ENCODE data around the gene FAF1.

Gene FAF1

DNA sequence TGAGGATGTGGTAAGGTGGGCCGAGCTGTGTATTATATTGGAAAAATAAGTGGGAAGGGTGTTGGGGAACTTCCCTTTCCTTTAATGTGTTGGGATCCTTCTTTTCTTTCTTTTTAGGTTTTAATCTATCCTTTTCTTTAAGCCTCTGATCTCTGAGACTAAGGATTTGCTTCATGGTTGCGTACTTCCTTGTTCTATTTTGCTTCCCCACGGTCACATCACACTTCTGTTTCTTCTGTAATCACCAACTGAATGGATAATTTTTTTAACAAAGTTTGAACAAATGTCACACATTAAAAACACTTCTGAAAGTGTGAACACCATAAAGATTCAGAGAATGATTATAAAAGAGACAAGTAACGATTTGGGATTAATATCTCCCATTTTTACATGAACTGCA lies 554.3 kb downstream of the FAF1 start:
- TF ChIP-seq, protein P1, sequence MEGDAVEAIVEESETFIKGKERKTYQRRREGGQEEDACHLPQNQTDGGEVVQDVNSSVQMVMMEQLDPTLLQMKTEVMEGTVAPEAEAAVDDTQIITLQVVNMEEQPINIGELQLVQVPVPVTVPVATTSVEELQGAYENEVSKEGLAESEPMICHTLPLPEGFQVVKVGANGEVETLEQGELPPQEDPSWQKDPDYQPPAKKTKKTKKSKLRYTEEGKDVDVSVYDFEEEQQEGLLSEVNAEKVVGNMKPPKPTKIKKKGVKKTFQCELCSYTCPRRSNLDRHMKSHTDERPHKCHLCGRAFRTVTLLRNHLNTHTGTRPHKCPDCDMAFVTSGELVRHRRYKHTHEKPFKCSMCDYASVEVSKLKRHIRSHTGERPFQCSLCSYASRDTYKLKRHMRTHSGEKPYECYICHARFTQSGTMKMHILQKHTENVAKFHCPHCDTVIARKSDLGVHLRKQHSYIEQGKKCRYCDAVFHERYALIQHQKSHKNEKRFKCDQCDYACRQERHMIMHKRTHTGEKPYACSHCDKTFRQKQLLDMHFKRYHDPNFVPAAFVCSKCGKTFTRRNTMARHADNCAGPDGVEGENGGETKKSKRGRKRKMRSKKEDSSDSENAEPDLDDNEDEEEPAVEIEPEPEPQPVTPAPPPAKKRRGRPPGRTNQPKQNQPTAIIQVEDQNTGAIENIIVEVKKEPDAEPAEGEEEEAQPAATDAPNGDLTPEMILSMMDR (IDR thresholded peaks at IDR 0.05; ENCODE audit: low read depth, low read length), result no peak
- TF ChIP-seq EZH2phosphoT487 (IDR thresholded peaks at IDR 0.05; ENCODE audit: low read depth), result no peak
- H3K9me3 ChIP-seq (ENCODE audit: insufficient read depth, low read length), result no peaks in the 10 kb centered on the region

DNA sequence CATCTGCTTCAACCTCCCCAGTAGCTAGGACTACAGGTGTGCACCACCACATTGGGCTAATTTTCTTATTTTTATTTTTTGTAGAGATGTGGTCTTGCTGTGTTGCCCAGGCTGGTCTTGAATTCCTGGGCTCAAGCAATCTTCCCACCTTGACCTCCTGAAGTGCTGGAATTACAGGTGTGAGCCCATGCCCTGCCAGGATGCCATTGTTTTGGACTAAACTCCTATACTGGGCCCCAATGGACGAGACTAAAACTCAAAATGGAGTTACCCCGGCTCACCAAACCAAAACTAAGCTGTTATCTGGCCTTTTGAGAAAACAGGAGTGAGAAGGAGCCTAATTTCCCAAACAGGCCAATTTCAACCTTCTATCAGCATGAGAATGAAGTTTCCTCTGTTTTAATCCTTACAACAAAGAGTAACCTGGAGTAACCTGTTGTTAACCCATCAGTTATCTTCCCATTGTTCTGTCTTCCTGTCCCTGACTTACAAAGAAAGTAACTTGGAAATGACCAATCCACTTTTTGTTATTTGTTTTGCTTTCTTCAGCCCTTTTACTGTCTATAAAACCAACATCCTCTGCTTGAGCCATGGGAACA lies 566.4 kb downstream of the FAF1 start:
- Histone ChIP-seq H2AFZ (ENCODE audit: low read depth, low read length) (no peak overlapping the region), H3K9ac (ENCODE audit: low read length) (no peak overlapping the region), H4K20me1 (ENCODE audit: insufficient read depth, low read length) (no peaks in the 10 kb centered on the region), H3K79me2 (ENCODE audit: low read length) (no peaks in the 10 kb centered on the region), H3K4me1 (ENCODE audit: low read length) (no peaks in the 10 kb centered on the region), H3K27me3 (ENCODE audit: low read depth, low read length) (no peaks in the 10 kb centered on the region), H3K4me2 (ENCODE audit: low read length) (no peak overlapping the region), H3K36me3 (replicated peaks; ENCODE audit: low read depth, low read length) (no peaks in the 10 kb centered on the region), H3K4me3 (ENCODE audit: low read length) (no peak overlapping the region), H3K9me3 (ENCODE audit: insufficient read depth, low read length) (no peaks in the 10 kb centered on the region), H3K27ac (ENCODE audit: low read length) (no peak overlapping the region)
- no peak for TF ChIP-seq EZH2phosphoT487 (IDR thresholded peaks at IDR 0.05; ENCODE audit: low read depth)
- TF ChIP-seq, protein P1 (IDR thresholded peaks at IDR 0.05; ENCODE audit: low read depth, low read length), result no peak

More for the DNA sequence above, 554.3 kb downstream of the FAF1 start:
- Histone ChIP-seq H3K4me3 (ENCODE audit: low read length) (no peak overlapping the region), H3K27ac (ENCODE audit: low read length) (no peak overlapping the region), H3K4me1 (ENCODE audit: low read length) (no peaks in the 10 kb centered on the region), H3K27me3 (ENCODE audit: low read depth, low read length) (no peaks in the 10 kb centered on the region), H4K20me1 (ENCODE audit: insufficient read depth, low read length) (no peaks in the 10 kb centered on the region), H2AFZ (ENCODE audit: low read depth, low read length) (no peak overlapping the region), H3K4me2 (ENCODE audit: low read length) (no peak overlapping the region), H3K9ac (ENCODE audit: low read length) (no peak overlapping the region), H3K36me3 (replicated peaks; ENCODE audit: low read depth, low read length) (no peaks in the 10 kb centered on the region), H3K79me2 (ENCODE audit: low read length) (no peaks in the 10 kb centered on the region)

Data from OCI-LY3 (cell line).